Head of caudate nucleus (tissue), 42 donors: ENCODE results near the gene IP6K1.
"Not testable (repeated sequence)": the region's sequence is repeated elsewhere in the genome, so short reads cannot be mapped to it uniquely, and the experiment has no call there.

Experiments
- DNase-seq, 42 donors: peaks; one replicate each; pipeline versions ENCODE4 v3.0.0 to v3.0.0-alpha.2; 2020 to 2021; ENCODE audit warnings: mixed read lengths in 7 of 42
- intact Hi-C: fragments of 100-400 bp; cut with DNase I; formaldehyde crosslinking; loops from one replicate; pipeline ENCODE4 v1.15.0; 2022

The IP6K1 gene

GRCh38 chr3:49685103-49685502, 101.2 kb downstream of the IP6K1 start:
- intact Hi-C loops, DNase-seq: not testable (repeated sequence)

GRCh38 chr3:49684453-49684852, 101.9 kb downstream of the IP6K1 start:
- intact Hi-C loops, DNase-seq: not testable (repeated sequence)

GRCh38 chr3:49683162-49683561, 103.2 kb downstream of the IP6K1 start:
- peak in 36 of 42 donors; percentile 18 to 89 (median 56) for DNase-seq

GRCh38 chr3:49681543-49681942, 104.8 kb downstream of the IP6K1 start:
- intact Hi-C loops, result no loop called here
- DNase-seq, result no peak

More at GRCh38 chr3:49683162-49683561, 103.2 kb downstream of the IP6K1 start:
- intact Hi-C loops, result no loop called here

GRCh38 chr3:49681232-49681522, 105.2 kb downstream of the IP6K1 start:
- DNase-seq, result no peak
- intact Hi-C loops, result no loop called here

GRCh38 chr3:49680493-49681231, 105.7 kb downstream of the IP6K1 start:
- intact Hi-C loops, result no loop called here
- DNase-seq, result peak in 29 of 42 donors; percentile 12 to 80 (median 52)

GRCh38 chr3:49675912-49676311, 110.4 kb downstream of the IP6K1 start:
- no peak for DNase-seq
- intact Hi-C loops, result no loop called here

GRCh38 chr3:49674497-49674983, 111.8 kb downstream of the IP6K1 start:
- DNase-seq, result peak in 1 of 42 donors; percentile 24
- intact Hi-C loops, result loop anchor here (5.0 kb wide), 1 partner anchor 132 kb away; no protein-coding TSS in a partner anchor
